PC-3 (cell line): ENCODE data around the gene SULT2B1. TPM values are rescaled to one million over a fixed set of nuclear protein-coding genes. Genes with fewer than 3 reads are reported as not detected.

ENCODE experiments used
- ATAC-seq: fragments of 200-7000 bp; cut with Tn5 transposase; 2 replicates; pipeline ENCODE4 v1.9.1; 2020; ENCODE audit warnings: mild to moderate bottlenecking, moderate library complexity
- Bru-seq: library from RNA; stranded (reverse); fragments of 400-500 nt; gene quantifications from one replicate; lab custom pipeline; 2021; lab: Mats Ljungman, UMichigan
- BruChase-seq, 2 experiments: library from RNA; stranded (reverse); fragments of 400-500 nt; gene quantifications; one replicate each; lab custom pipeline; 2021; lab: Mats Ljungman, UMichigan
- BruUV-seq: library from RNA; stranded (reverse); fragments of 400-500 nt; replicated peaks from 2 replicates; lab custom pipeline; 2021; lab: Mats Ljungman, UMichigan
- CTCF ChIA-PET: fragments of 300-600 bp; sonication (Branson Sonifier 250); formaldehyde crosslinking; loops from one replicate; lab custom pipeline; 2022; ENCODE audit warnings: antibody characterized with exemption; lab: Charles Lee
- POLR2A ChIA-PET: fragments of 300-600 bp; sonication (Branson Sonifier 250); formaldehyde crosslinking; loops from one replicate; lab custom pipeline; 2022; ENCODE audit warnings: antibody characterized with exemption; ENCODE audit not compliant: unreplicated experiment; lab: Charles Lee
- DNase-seq: peaks from one replicate; pipeline ENCODE4 v3.0.0-alpha.2; 2015
- H2AFZ ChIP-seq: fragments of 300-600 bp; sonication (generic); 2 replicates; pipeline ENCODE4 v1.6.0; 2016; ENCODE audit warnings: antibody characterized with exemption, low read length
- H3F3A ChIP-seq: fragments of 300-600 bp; sonication (generic); one replicate; pipeline ENCODE4 v1.6.0; 2017; ENCODE audit warnings: antibody characterized with exemption, low read length, control low read depth, mild to moderate bottlenecking; ENCODE audit not compliant: unreplicated experiment
- H3K27ac ChIP-seq: fragments of 300-600 bp; sonication (generic); 2 replicates; pipeline ENCODE4 v1.5.1; 2016; ENCODE audit warnings: mild to moderate bottlenecking, low read length
- H3K27me3 ChIP-seq: fragments of 300-600 bp; sonication (generic); 2 replicates; pipeline ENCODE4 v1.6.1; 2016; ENCODE audit warnings: low read length, mixed read lengths
- H3K36me3 ChIP-seq: fragments of 300-600 bp; sonication (generic); 2 replicates; pipeline ENCODE4 v1.6.1; 2016; ENCODE audit warnings: low read depth, mixed run types, low read length, mixed read lengths
- H3K4me1 ChIP-seq: fragments of 300-600 bp; sonication (generic); 2 replicates; pipeline ENCODE4 v1.5.1; 2016; ENCODE audit warnings: low read length; ENCODE audit not compliant: insufficient read depth
- H3K4me2 ChIP-seq: fragments of 300-600 bp; sonication (generic); 2 replicates; pipeline ENCODE4 v1.6.0; 2016; ENCODE audit warnings: low read length
- H3K4me3 ChIP-seq: fragments of 300-600 bp; sonication (generic); 2 replicates; pipeline ENCODE4 v1.5.1; 2016; ENCODE audit warnings: mild to moderate bottlenecking, low read length, mixed read lengths
- H3K79me2 ChIP-seq: fragments of 300-600 bp; sonication (generic); 2 replicates; pipeline ENCODE4 v1.6.1; 2017; ENCODE audit warnings: low read length, mixed read lengths
- H3K9ac ChIP-seq: fragments of 300-600 bp; sonication (generic); 2 replicates; pipeline ENCODE4 v1.6.0; 2016; ENCODE audit warnings: mild to moderate bottlenecking, low read length
- H3K9me2 ChIP-seq: fragments of 300-600 bp; sonication (generic); replicated peaks from 2 replicates; pipeline ENCODE4 v1.6.1; 2016; ENCODE audit warnings: mixed run types, low read length, mixed read lengths
- H3K9me3 ChIP-seq: fragments of 300-600 bp; sonication (generic); 2 replicates; pipeline ENCODE4 v1.6.1; 2016; ENCODE audit warnings: low read length, mixed read lengths
- H4K20me1 ChIP-seq: fragments of 300-600 bp; sonication (generic); 2 replicates; pipeline ENCODE4 v1.6.1; 2016; ENCODE audit warnings: low read length, mixed read lengths
- EZH2 ChIP-seq: fragments of 300-600 bp; sonication (generic); IDR thresholded peaks from one replicate; pipeline ENCODE4 v1.6.1; 2017; ENCODE audit warnings: antibody characterized with exemption, mild to moderate bottlenecking, low read length; ENCODE audit not compliant: unreplicated experiment
- EZH2phosphoT487 ChIP-seq: fragments of 300-600 bp; sonication (generic); IDR thresholded peaks from 2 replicates; pipeline ENCODE4 v1.6.1; 2018; ENCODE audit warnings: mild to moderate bottlenecking, antibody characterized with exemption, low read length, borderline replicate concordance
- intact Hi-C: fragments of 100-400 bp; cut with micrococcal nuclease; formaldehyde crosslinking; loops from 2 replicates; pipeline ENCODE4 v1.9.0; 2023
- long read RNA-seq: library from polyadenylated mRNA; unstranded; transcript quantifications from one replicate; pipeline ENCODE4 v2.0.0, GENCODE V29; 2021; ENCODE audit not compliant: unreplicated experiment
- total RNA-seq: library from RNA; depleted of rRNA; stranded (reverse); fragments of >200 nt; gene quantifications from 2 replicates; pipeline ENCODE4 v1.2.3, GENCODE V29; 2014; rRNA removed
- TF ChIP-seq, protein P1 (sequence below): fragments of 300-600 bp; sonication (generic); conservative IDR thresholded peaks from 2 replicates; pipeline ENCODE4 v1.5.1; 2017; ENCODE audit warnings: antibody characterized with exemption, low read depth, mild to moderate bottlenecking, low read length

Gene SULT2B1
- 4.8 and 6.7 TPM in 2 replicates for total RNA-seq
- Bru-seq, nascent RNA: percentile 26 among the genes with signal in this experiment
- BruChase-seq, experiment 1, labeled RNA remaining after a 6-hour chase: percentile 22 among the genes with signal in this experiment
- BruChase-seq, experiment 2, labeled RNA remaining after a 2-hour chase: percentile 12 among the genes with signal in this experiment
- long read RNA-seq, partial matches to known transcripts: 0 of 2 reads
- long read RNA-seq, other reads (novel, unspliced or antisense): 1 of 2 reads

DNA sequence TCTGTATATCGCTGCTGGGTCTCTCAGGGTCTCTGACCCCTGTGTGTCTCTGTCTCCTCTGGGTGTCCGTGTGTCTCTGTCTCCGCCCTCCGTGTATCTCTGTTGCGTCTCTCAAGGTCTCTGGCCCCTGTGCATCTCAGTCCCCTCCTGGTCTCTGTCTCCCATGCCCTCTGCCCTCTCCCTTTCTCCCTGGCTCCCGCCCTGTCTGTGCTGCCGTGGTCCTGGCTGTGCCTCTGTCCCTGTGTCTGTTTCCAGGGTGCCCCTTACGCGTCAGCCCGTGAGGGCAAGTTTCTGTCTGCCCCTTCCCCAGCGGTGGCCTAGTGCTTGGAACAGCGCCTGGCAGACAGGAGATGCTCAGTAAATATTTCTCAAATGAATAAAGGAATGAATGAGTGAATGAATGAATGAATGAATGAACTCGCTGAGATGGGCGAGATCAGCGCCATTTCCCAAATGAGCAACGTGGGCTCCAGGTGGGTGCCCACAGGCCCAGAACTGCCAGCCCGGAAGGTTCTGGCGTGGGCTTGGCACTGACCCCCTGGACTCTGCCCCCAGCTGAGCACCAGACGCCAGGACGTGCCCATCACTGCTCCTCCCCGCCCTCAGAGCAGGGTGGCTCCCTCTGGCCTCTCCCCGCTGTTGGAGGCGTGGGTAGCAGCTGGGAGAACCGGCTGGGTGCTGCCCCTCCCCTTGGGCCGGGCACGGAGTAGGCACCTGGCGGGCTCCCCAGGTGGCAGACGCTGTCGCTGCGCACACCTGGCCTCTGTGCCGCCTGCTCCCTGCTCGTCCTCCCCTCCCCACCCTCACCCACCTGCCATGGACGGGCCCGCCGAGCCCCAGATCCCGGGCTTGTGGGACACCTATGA lies at the start of gene SULT2B1:
Gene SULT2B1, plus strand, starts transcription at position 736 of the 866 bp plus-strand sequence. Its CDS starts 81 bp downstream, at position 817.
- intact Hi-C loops: no loop called here
- Histone ChIP-seq H2AFZ (no peak within 1 kb of the TSS), H3K9me2 (no peaks in the 10 kb centered on the region), H3K4me1 (peaks cover 32% of the 10 kb centered on the region), H3K27ac (0 out of 2 replicates have a peak within 1 kb of the TSS, but pooled peaks have one; percentile 4), H4K20me1 (no peaks in the 10 kb centered on the region), H3K4me2 (peak within 1 kb of the TSS; percentile 57), H3K4me3 (peak within 1 kb of the TSS; percentile 42; the same call in 1 of the 2 replicates), H3K36me3 (no peaks in the 10 kb centered on the region), H3K27me3 (no peaks in the 10 kb centered on the region), H3K9ac (no peak within 1 kb of the TSS), H3F3A (no peaks in the 10 kb centered on the region), H3K79me2 (no peaks in the 10 kb centered on the region), H3K9me3 (no peaks in the 10 kb centered on the region)
- ATAC-seq: peak; percentile 62
- ChIA-PET CTCF (no interaction called here), POLR2A (no interaction called here)
- no TSS peak for BruUV-seq
- no peak for TF ChIP-seq EZH2phosphoT487
- TF ChIP-seq, protein P1, sequence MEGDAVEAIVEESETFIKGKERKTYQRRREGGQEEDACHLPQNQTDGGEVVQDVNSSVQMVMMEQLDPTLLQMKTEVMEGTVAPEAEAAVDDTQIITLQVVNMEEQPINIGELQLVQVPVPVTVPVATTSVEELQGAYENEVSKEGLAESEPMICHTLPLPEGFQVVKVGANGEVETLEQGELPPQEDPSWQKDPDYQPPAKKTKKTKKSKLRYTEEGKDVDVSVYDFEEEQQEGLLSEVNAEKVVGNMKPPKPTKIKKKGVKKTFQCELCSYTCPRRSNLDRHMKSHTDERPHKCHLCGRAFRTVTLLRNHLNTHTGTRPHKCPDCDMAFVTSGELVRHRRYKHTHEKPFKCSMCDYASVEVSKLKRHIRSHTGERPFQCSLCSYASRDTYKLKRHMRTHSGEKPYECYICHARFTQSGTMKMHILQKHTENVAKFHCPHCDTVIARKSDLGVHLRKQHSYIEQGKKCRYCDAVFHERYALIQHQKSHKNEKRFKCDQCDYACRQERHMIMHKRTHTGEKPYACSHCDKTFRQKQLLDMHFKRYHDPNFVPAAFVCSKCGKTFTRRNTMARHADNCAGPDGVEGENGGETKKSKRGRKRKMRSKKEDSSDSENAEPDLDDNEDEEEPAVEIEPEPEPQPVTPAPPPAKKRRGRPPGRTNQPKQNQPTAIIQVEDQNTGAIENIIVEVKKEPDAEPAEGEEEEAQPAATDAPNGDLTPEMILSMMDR: no peak
- TF ChIP-seq EZH2: no peak
- DNase-seq: peak; percentile 59

- no peaks in the 10 kb centered on the region for H3K9me3 ChIP-seq
- no peak for DNase-seq
- no peaks in the 10 kb centered on the region for H3F3A ChIP-seq
- ChIA-PET CTCF (interaction anchor here (0.5 to 1.2 kb wide), 3 partner anchors 82 to 293 kb away, joined by 3 to 7 read pairs (median 6); no protein-coding TSS in a partner anchor), POLR2A (interaction anchor here (0.6 kb wide), 1 partner anchor 12 kb away, joined by 5 read pairs; no protein-coding TSS in a partner anchor)
- H3K27ac ChIP-seq: no peak overlapping the region
- peak overlapping the region; percentile 78 for H2AFZ ChIP-seq
- H4K20me1 ChIP-seq: no peaks in the 10 kb centered on the region
- H3K4me2 ChIP-seq: peak overlapping the region; percentile 87
- no peaks in the 10 kb centered on the region for H3K27me3 ChIP-seq
- H3K4me3 ChIP-seq: peak overlapping the region; percentile 63
- intact Hi-C loops: no loop called here
- 0 out of 2 replicates have a peak overlapping the region, but pooled peaks have one; percentile 29 for H3K9ac ChIP-seq
- H3K36me3 ChIP-seq: no peaks in the 10 kb centered on the region
- H3K79me2 ChIP-seq: no peaks in the 10 kb centered on the region
- no peak for ATAC-seq
- H3K9me2 ChIP-seq: no peaks in the 10 kb centered on the region
- no peak for TF ChIP-seq EZH2
- TF ChIP-seq, protein P1: no peak
- TF ChIP-seq EZH2phosphoT487: no peak
- TSS peak; percentile 44 for BruUV-seq
- H3K4me1 ChIP-seq: peaks cover 12% of the 10 kb centered on the region
These were observed 49.5 kb upstream of the SULT2B1 start for GRCh38 chr19:48502350-48503018.
